ENCODE results near the gene OR4K13.

Gene OR4K13

GRCh38 chr14:20044243-20044642, 8.4 kb upstream of the OR4K13 start:
- Histone ChIP-seq H3K9ac (ENCODE audit: low read length) (no peak overlapping the region), H3K9me2 (ENCODE audit: low read depth, low read length) (no peaks in the 10 kb centered on the region), H3K79me2 (ENCODE audit: insufficient read depth, low read length) (no peaks in the 10 kb centered on the region), H3K9me3 (ENCODE audit: low read length) (no peaks in the 10 kb centered on the region), H3K27ac (ENCODE audit: low read depth, low read length, poor library complexity, severe bottlenecking) (no peak overlapping the region), H3K4me3 (ENCODE audit: low read depth, low read length, poor library complexity, severe bottlenecking) (no peak overlapping the region), H3K4me2 (ENCODE audit: low read length) (no peak overlapping the region), H3K27me3 (ENCODE audit: insufficient read depth, low read length) (no peaks in the 10 kb centered on the region), H4K20me1 (ENCODE audit: insufficient read depth, low read length) (no peaks in the 10 kb centered on the region), H2AFZ (ENCODE audit: low read length) (no peak overlapping the region), H3K36me3 (ENCODE audit: insufficient read depth, low read length) (no peaks in the 10 kb centered on the region), H3F3A (ENCODE audit: insufficient read depth, low read length) (no peaks in the 10 kb centered on the region), H3K4me1 (ENCODE audit: insufficient read depth, low read length, severe bottlenecking) (no peaks in the 10 kb centered on the region)
- TF ChIP-seq EZH2 (IDR thresholded peaks at IDR 0.05; ENCODE audit: borderline replicate concordance, low read length) (no peak), CTCF (IDR thresholded peaks at IDR 0.05; ENCODE audit: low read length) (no peak)

DNA sequence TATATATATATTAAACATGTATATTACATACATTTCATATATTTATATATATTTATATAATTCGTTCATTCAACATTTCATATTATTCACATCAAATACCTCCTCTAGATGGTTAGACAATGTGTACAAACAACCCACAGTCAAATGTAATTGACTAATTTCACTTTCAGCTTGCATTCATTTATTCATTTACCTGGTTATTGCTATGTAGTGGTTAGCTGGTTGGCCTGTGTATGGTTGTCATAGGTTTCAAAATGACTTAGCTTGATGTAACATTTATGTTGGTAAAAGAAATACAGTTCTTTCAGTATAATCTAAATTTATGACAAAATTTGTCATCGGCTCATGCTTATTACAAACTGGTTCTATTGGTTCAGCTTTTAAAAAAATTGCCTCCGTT, 389 bp downstream of the OR4K13 start:
- Histone ChIP-seq H3K9me3 (ENCODE audit: low read length) (no peaks in the 10 kb centered on the region), H3K27ac (ENCODE audit: low read depth, low read length, poor library complexity, severe bottlenecking) (no peak overlapping the region), H3F3A (ENCODE audit: insufficient read depth, low read length) (no peaks in the 10 kb centered on the region), H3K36me3 (ENCODE audit: insufficient read depth, low read length) (no peaks in the 10 kb centered on the region), H3K79me2 (ENCODE audit: insufficient read depth, low read length) (no peaks in the 10 kb centered on the region), H3K4me1 (ENCODE audit: insufficient read depth, low read length, severe bottlenecking) (no peaks in the 10 kb centered on the region), H3K4me3 (ENCODE audit: low read depth, low read length, poor library complexity, severe bottlenecking) (no peak overlapping the region), H2AFZ (ENCODE audit: low read length) (no peak overlapping the region), H3K4me2 (ENCODE audit: low read length) (no peak overlapping the region), H3K9ac (ENCODE audit: low read length) (no peak overlapping the region), H3K27me3 (ENCODE audit: insufficient read depth, low read length) (no peaks in the 10 kb centered on the region), H3K9me2 (ENCODE audit: low read depth, low read length) (no peaks in the 10 kb centered on the region), H4K20me1 (ENCODE audit: insufficient read depth, low read length) (no peaks in the 10 kb centered on the region)
- TF ChIP-seq EZH2 (IDR thresholded peaks at IDR 0.05; ENCODE audit: borderline replicate concordance, low read length) = no peak
- no peak for TF ChIP-seq CTCF (IDR thresholded peaks at IDR 0.05; ENCODE audit: low read length)

- TF ChIP-seq EZH2 (IDR thresholded peaks at IDR 0.05; ENCODE audit: borderline replicate concordance, low read length) (no peak), CTCF (IDR thresholded peaks at IDR 0.05; ENCODE audit: low read length) (no peak)
- no peaks in the 10 kb centered on the region for H3K27me3 ChIP-seq (ENCODE audit: insufficient read depth, low read length)
- H3K9me3 ChIP-seq (ENCODE audit: low read length) = no peaks in the 10 kb centered on the region
Measured at GRCh38 chr14:20031058-20031457, 4.8 kb downstream of the OR4K13 start.

More at GRCh38 chr14:20031058-20031457, 4.8 kb downstream of the OR4K13 start:
- Histone ChIP-seq H3F3A (ENCODE audit: insufficient read depth, low read length) (no peaks in the 10 kb centered on the region), H3K79me2 (ENCODE audit: insufficient read depth, low read length) (no peaks in the 10 kb centered on the region), H3K4me3 (ENCODE audit: low read depth, low read length, poor library complexity, severe bottlenecking) (no peak overlapping the region), H3K27ac (ENCODE audit: low read depth, low read length, poor library complexity, severe bottlenecking) (no peak overlapping the region), H2AFZ (ENCODE audit: low read length) (no peak overlapping the region), H3K9ac (ENCODE audit: low read length) (no peak overlapping the region), H3K9me2 (ENCODE audit: low read depth, low read length) (no peaks in the 10 kb centered on the region), H3K36me3 (ENCODE audit: insufficient read depth, low read length) (no peaks in the 10 kb centered on the region), H4K20me1 (ENCODE audit: insufficient read depth, low read length) (no peaks in the 10 kb centered on the region), H3K4me1 (ENCODE audit: insufficient read depth, low read length, severe bottlenecking) (no peaks in the 10 kb centered on the region), H3K4me2 (ENCODE audit: low read length) (no peak overlapping the region)
